Caco-2 (cell line): Measurements from ENCODE around the gene LGR6. TPM values are rescaled to one million over a fixed set of nuclear protein-coding genes. Genes with fewer than 3 reads are reported as not detected.

ENCODE experiments used
- Bru-seq: library from RNA; stranded (reverse); fragments of 400-500 nt; gene quantifications from one replicate; lab custom pipeline; 2021; lab: Mats Ljungman, UMichigan
- BruChase-seq, 2 experiments: library from RNA; stranded (reverse); fragments of 400-500 nt; gene quantifications; one replicate each; lab custom pipeline; 2021; lab: Mats Ljungman, UMichigan
- BruUV-seq: library from RNA; stranded (reverse); fragments of 400-500 nt; replicated peaks from 2 replicates; lab custom pipeline; 2021; lab: Mats Ljungman, UMichigan
- CTCF ChIA-PET: fragments of 300-600 bp; sonication (Branson Sonifier 250); formaldehyde crosslinking; loops from one replicate; lab custom pipeline; 2022; ENCODE audit warnings: antibody characterized with exemption; lab: Charles Lee
- POLR2A ChIA-PET: fragments of 300-600 bp; sonication (Branson Sonifier 250); formaldehyde crosslinking; loops from one replicate; lab custom pipeline; 2022; ENCODE audit warnings: antibody characterized with exemption; lab: Charles Lee
- DNase-seq, 2 experiments: peaks; one replicate each; pipeline versions ENCODE4 v3.0.0 to v3.0.0-alpha.2; 2020 to 2022
- H3K27me3 ChIP-seq: replicated peaks from 2 replicates; pipeline ENCODE4 v1.6.0; 2011; ENCODE audit warnings: low read length; ENCODE audit not compliant: control insufficient read depth, insufficient read depth
- H3K36me3 ChIP-seq: 2 replicates; pipeline ENCODE4 v1.5.1; 2011; ENCODE audit warnings: low read length; ENCODE audit not compliant: control insufficient read depth, insufficient read depth
- H3K4me1 ChIP-seq: fragments of 250-450 bp; sonication (Bioruptor Pico); 2 replicates; pipeline ENCODE4 v1.5.1; 2020; ENCODE audit warnings: mild to moderate bottlenecking
- H3K4me3 ChIP-seq: 2 replicates; pipeline ENCODE4 v1.5.1; 2011; ENCODE audit warnings: low read depth, mild to moderate bottlenecking, control low read depth, low read length
- H3K9me3 ChIP-seq: fragments of 250-450 bp; sonication (Bioruptor Pico); 2 replicates; pipeline ENCODE4 v1.5.1; 2020; ENCODE audit warnings: mild to moderate bottlenecking, moderate library complexity
- H3K27ac Mint-ChIP-seq: one replicate; pipeline ENCODE4 v1.8.0; 2022; ENCODE audit warnings: mixed read lengths; ENCODE audit not compliant: unreplicated experiment
- H3K27me3 Mint-ChIP-seq: one replicate; pipeline ENCODE4 v1.8.0; 2022; ENCODE audit warnings: mixed read lengths; ENCODE audit not compliant: insufficient read depth, unreplicated experiment
- H3K36me3 Mint-ChIP-seq: one replicate; pipeline ENCODE4 v1.8.0; 2022; ENCODE audit warnings: mild to moderate bottlenecking, mixed read lengths; ENCODE audit not compliant: insufficient read depth, unreplicated experiment
- H3K4me1 Mint-ChIP-seq: one replicate; pipeline ENCODE4 v1.8.0; 2022; ENCODE audit warnings: low read depth, mixed read lengths; ENCODE audit not compliant: unreplicated experiment
- H3K4me3 Mint-ChIP-seq: one replicate; pipeline ENCODE4 v1.8.0; 2022; ENCODE audit warnings: mild to moderate bottlenecking, moderate library complexity, mixed read lengths; ENCODE audit not compliant: unreplicated experiment
- H3K9me3 Mint-ChIP-seq: one replicate; pipeline ENCODE4 v1.8.0; 2022; ENCODE audit warnings: mixed read lengths; ENCODE audit not compliant: unreplicated experiment
- CTCF ChIP-seq, 2 experiments: fragments of 200-600 bp in 1 of 2; IDR thresholded peaks; 1 replicate in 1 of 2; 2 replicates in 1 of 2; pipeline versions ENCODE4 v1.5.1 to v1.8.0; 2011 to 2022; ENCODE audit warnings: antibody characterized with exemption in 1 of 2, control low read depth in 1 of 2, inconsistent platforms in 1 of 2, low read depth in 1 of 2, low read length in 1 of 2, mild to moderate bottlenecking in 1 of 2, moderate library complexity in 1 of 2; ENCODE audit not compliant: insufficient read depth in 1 of 2, severe bottlenecking in 1 of 2, unreplicated experiment in 1 of 2
- intact Hi-C: fragments of 100-400 bp; cut with micrococcal nuclease; formaldehyde crosslinking; loops from one replicate; pipeline ENCODE4 v1.10.0; 2022; ENCODE audit not compliant: unreplicated experiment
- long read RNA-seq: library from polyadenylated mRNA; stranded (forward); transcript quantifications from one replicate; pipeline ENCODE4 v2.0.0, GENCODE V29; 2022
- total RNA-seq: library from RNA; stranded (reverse); gene quantifications from 2 replicates; pipeline ENCODE4 v1.2.3, GENCODE V29; 2022

LGR6 gene, protein sequence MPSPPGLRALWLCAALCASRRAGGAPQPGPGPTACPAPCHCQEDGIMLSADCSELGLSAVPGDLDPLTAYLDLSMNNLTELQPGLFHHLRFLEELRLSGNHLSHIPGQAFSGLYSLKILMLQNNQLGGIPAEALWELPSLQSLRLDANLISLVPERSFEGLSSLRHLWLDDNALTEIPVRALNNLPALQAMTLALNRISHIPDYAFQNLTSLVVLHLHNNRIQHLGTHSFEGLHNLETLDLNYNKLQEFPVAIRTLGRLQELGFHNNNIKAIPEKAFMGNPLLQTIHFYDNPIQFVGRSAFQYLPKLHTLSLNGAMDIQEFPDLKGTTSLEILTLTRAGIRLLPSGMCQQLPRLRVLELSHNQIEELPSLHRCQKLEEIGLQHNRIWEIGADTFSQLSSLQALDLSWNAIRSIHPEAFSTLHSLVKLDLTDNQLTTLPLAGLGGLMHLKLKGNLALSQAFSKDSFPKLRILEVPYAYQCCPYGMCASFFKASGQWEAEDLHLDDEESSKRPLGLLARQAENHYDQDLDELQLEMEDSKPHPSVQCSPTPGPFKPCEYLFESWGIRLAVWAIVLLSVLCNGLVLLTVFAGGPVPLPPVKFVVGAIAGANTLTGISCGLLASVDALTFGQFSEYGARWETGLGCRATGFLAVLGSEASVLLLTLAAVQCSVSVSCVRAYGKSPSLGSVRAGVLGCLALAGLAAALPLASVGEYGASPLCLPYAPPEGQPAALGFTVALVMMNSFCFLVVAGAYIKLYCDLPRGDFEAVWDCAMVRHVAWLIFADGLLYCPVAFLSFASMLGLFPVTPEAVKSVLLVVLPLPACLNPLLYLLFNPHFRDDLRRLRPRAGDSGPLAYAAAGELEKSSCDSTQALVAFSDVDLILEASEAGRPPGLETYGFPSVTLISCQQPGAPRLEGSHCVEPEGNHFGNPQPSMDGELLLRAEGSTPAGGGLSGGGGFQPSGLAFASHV
- total RNA-seq = 0.36 TPM in 1 of 2 replicates, not detected in the other
- Bru-seq, nascent RNA = percentile 12 among the genes with signal in this experiment
- percentile 11 among the genes with signal in this experiment for BruChase-seq, experiment 1, labeled RNA remaining after a 2-hour chase
- BruChase-seq, experiment 2, labeled RNA remaining after a 6-hour chase = percentile 11 among the genes with signal in this experiment
- long read RNA-seq, partial matches to known transcripts = 0 of 2 reads
- long read RNA-seq, other reads (novel, unspliced or antisense) = 2 of 2 reads

DNA sequence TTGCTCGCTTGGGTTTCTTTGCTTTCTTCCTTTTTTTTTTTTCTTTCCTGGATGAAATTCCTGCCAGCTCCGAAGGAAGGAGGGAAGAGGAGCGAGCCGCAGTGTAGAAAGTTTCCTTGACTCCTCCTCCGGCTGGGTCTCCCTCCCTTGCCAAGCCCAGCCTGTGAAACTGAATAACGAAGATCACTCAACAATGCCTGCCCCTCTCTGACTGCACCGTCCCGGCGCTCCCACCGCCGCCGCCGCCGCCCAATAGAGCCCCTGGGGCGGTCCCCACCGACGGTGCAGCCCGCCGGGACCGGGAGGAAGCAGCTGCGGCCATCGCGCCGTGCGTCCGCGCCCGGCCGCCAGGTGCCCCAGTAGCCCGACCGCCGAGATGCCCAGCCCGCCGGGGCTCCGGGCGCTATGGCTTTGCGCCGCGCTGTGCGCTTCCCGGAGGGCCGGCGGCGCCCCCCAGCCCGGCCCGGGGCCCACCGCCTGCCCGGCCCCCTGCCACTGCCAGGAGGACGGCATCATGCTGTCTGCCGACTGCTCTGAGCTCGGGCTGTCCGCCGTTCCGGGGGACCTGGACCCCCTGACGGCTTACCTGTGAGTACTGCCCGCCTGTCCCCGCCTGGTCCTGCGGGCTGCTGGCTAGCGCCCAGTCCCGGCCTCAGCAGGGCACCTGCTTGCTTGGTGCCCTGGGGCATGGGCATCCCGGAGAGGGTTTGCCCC lies at the start of gene LGR6:
Gene LGR6 (plus strand): TSS at position 186 of the 714 bp plus-strand sequence. CDS start 191 bp downstream, at position 377.
- no peak for DNase-seq
- Mint-ChIP-seq H3K9me3 (no peaks in the 10 kb centered on the region), H3K4me3 (no peak within 1 kb of the TSS), H3K4me1 (peaks cover 20% of the 10 kb centered on the region), H3K27me3 (no peaks in the 10 kb centered on the region), H3K36me3 (no peaks in the 10 kb centered on the region), H3K27ac (no peak within 1 kb of the TSS)
- intact Hi-C loops = loop anchor here (1.0 kb wide), 1 partner anchor 122 kb away; no protein-coding TSS in a partner anchor
- Histone ChIP-seq H3K4me1 (peaks cover 21% of the 10 kb centered on the region), H3K36me3 (no peaks in the 10 kb centered on the region), H3K27me3 (no peaks in the 10 kb centered on the region), H3K4me3 (no peak within 1 kb of the TSS), H3K9me3 (no peaks in the 10 kb centered on the region)
- no TSS peak for BruUV-seq
- CTCF ChIA-PET = interaction anchor here (0.5 to 2.4 kb wide), 7 partner anchors 19 to 526 kb away, joined by 3 to 16 read pairs (median 5); no protein-coding TSS in a partner anchor
- TF ChIP-seq CTCF (IDR thresholded peaks at IDR 0.05; ENCODE audit: insufficient read depth in 1 of 2, low read depth in 1 of 2, low read length in 1 of 2, severe bottlenecking in 1 of 2, unreplicated experiment in 1 of 2) = no peak
- POLR2A ChIA-PET = interaction anchor here (0.6 kb wide), 1 partner anchor 400 kb away, joined by 3 read pairs; no protein-coding TSS in a partner anchor

GRCh38 chr1:202144402-202145067 lies 49.1 kb upstream of the LGR6 start, which contains the start of gene ARL8A:
Gene ARL8A (minus strand): TSS chr1:202144737. CDS start chr1:202144572, 165 bp downstream.
- peak within 1 kb of the TSS; percentile 38 for H3K27ac Mint-ChIP-seq
- H3K4me3 ChIP-seq = peak within 1 kb of the TSS; percentile 84
- peaks cover 2% of the 10 kb centered on the region for H3K36me3 ChIP-seq
- BruUV-seq = no TSS peak
- CTCF ChIA-PET = no interaction called here
- H3K27me3 Mint-ChIP-seq = no peaks in the 10 kb centered on the region
- TF ChIP-seq CTCF (IDR thresholded peaks at IDR 0.05; ENCODE audit: insufficient read depth in 1 of 2, low read depth in 1 of 2, low read length in 1 of 2, severe bottlenecking in 1 of 2, unreplicated experiment in 1 of 2) = no peak
- intact Hi-C loops = no loop called here
- H3K4me1 ChIP-seq = peaks cover 10% of the 10 kb centered on the region
- peak within 1 kb of the TSS; percentile 73 for H3K4me3 Mint-ChIP-seq
- H3K9me3 ChIP-seq = no peaks in the 10 kb centered on the region
- peak in 1 of 2 experiments; percentile 76 for DNase-seq
- no peaks in the 10 kb centered on the region for H3K36me3 Mint-ChIP-seq
- no peaks in the 10 kb centered on the region for H3K9me3 Mint-ChIP-seq
- H3K27me3 ChIP-seq = no peaks in the 10 kb centered on the region
- POLR2A ChIA-PET = no interaction called here
- H3K4me1 Mint-ChIP-seq = peaks cover 11% of the 10 kb centered on the region
